ENCODE results near the gene PHF20.

Gene PHF20

DNA sequence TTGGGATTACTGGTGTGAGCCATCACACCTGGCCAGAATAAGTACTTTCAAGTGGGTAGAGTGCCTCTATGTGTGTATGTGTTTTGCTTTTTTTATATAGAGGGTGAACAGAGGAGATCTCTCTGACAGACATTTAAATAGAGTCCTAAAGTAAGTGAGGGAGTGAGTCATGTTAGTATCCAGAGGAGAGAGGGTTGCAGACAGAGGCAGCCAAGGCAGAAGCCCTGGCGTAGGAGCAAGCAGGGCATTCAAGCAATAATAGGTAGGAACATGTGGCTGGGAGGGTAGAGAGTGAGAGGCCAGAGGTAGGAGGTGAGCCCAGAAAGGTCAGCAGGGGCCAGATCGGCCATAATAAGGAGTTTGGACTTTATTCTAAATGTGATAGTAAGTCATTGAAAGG is 48.9 kb downstream of the PHF20 start:
- no peak overlapping the region for H3K4me3 ChIP-seq (ENCODE audit: low read length)
- peak; percentile 20 for DNase-seq (ENCODE audit: low read depth)
- TF ChIP-seq, protein P1, sequence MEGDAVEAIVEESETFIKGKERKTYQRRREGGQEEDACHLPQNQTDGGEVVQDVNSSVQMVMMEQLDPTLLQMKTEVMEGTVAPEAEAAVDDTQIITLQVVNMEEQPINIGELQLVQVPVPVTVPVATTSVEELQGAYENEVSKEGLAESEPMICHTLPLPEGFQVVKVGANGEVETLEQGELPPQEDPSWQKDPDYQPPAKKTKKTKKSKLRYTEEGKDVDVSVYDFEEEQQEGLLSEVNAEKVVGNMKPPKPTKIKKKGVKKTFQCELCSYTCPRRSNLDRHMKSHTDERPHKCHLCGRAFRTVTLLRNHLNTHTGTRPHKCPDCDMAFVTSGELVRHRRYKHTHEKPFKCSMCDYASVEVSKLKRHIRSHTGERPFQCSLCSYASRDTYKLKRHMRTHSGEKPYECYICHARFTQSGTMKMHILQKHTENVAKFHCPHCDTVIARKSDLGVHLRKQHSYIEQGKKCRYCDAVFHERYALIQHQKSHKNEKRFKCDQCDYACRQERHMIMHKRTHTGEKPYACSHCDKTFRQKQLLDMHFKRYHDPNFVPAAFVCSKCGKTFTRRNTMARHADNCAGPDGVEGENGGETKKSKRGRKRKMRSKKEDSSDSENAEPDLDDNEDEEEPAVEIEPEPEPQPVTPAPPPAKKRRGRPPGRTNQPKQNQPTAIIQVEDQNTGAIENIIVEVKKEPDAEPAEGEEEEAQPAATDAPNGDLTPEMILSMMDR (IDR thresholded peaks at IDR 0.05; ENCODE audit: insufficient read depth, low read depth, low read length, missing control alignments): no peak

DNA sequence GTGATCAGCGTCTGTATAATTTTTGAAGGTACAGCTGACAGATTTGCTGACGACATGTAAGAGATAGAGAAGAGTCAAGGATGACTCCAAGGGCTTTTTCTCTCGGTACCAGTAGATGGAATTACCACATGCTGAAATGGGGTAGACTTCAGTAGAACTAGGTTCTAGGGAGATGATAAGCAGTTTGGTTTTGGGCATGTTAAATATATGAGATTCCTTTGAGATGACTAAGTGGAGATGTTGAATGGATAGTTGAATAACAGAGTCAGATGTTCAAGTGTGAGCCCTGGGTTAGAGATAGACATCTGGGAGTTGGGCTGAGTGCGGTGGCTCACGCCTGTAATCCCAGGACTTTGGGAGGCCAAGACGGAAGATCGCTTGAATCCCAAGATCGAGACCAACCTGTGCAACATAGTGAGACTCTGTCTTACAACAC is 50.0 kb downstream of the PHF20 start:
- TF ChIP-seq, protein P1 (IDR thresholded peaks at IDR 0.05; ENCODE audit: insufficient read depth, low read depth, low read length, missing control alignments): no peak
- H3K4me3 ChIP-seq (ENCODE audit: low read length): no peak overlapping the region
- DNase-seq (ENCODE audit: low read depth): peak; percentile 27

GRCh38 chr20:35823147-35823546 is 51.3 kb downstream of the PHF20 start:
- TF ChIP-seq, protein P1 (IDR thresholded peaks at IDR 0.05; ENCODE audit: insufficient read depth, low read depth, low read length, missing control alignments): no peak
- no peak for DNase-seq (ENCODE audit: low read depth)

DNA sequence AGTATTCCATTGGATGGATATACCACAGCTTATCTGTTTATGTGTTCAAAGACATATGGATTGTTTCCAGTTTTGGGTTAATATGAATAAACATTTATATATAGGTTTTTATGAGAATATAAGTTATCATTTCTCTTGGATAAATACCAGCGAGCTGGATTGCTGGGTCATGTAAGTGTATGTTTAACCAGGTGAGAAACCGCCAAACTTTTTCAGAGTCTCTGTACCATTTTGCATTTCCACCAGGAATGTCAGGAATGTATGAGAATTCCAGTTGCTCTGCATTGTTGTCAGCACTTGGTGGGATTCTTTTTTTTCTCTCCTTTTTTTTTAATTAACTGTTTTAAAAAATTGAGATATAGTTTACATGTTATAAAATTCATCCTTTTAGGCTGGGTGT is 52.1 kb downstream of the PHF20 start:
- H3K4me3 ChIP-seq (ENCODE audit: low read length): no peak overlapping the region
- TF ChIP-seq, protein P1 (IDR thresholded peaks at IDR 0.05; ENCODE audit: insufficient read depth, low read depth, low read length, missing control alignments): no peak
- DNase-seq (ENCODE audit: low read depth): no peak

More at GRCh38 chr20:35823147-35823546, 51.3 kb downstream of the PHF20 start:
- no peak overlapping the region for H3K4me3 ChIP-seq (ENCODE audit: low read length)

DNA sequence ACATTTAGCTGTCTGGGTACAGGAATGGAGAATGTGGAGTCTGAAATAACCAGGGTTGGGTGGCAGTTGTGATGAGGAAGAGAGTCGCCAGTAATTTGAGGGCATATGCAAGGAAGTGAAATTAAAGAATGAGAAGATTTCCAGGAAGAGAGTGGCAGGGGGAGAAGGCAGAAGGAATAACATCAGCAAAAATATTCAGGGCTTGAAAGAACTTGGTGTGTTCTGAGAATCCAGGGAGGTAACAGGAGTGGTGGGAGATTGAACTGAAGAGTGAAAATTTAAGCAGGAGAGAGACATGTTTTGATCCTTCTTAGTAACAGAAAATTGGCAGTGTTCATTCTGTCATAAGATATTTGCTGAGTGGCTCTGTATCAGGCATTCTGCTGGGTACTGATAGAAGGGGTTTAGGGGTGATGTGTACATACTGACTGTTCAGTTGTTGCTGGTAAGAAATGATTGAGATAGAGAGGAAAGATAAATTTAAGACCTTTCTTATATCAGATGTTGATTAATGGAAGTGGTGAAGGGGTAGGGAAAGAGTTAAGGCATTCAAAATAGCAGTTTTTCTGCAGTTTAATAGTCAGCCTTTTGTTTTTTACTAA is 54.7 kb downstream of the PHF20 start:
- H3K4me3 ChIP-seq (ENCODE audit: low read length): no peak overlapping the region
- no peak for DNase-seq (ENCODE audit: low read depth)
- TF ChIP-seq, protein P1 (IDR thresholded peaks at IDR 0.05; ENCODE audit: insufficient read depth, low read depth, low read length, missing control alignments): no peak

DNA sequence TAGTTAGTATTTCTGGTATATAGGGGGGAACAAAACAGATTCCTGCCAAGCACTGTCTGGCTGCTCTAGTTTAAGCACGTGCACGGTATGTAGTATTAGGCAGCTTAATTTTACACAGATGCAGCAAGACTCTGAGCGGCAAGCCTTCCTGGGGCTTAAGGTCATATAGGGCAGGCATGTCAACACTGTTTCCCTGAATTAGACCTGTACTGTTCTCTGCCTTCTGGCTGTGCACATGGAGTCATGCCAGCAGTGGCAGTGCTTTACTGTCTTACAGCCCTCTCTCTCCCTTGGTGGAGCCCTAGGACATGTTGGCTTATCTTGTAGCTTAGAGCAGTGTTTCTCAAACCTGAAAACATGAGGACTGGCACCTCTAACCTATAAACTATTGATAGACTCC is 56.6 kb downstream of the PHF20 start:
- TF ChIP-seq, protein P1 (IDR thresholded peaks at IDR 0.05; ENCODE audit: insufficient read depth, low read depth, low read length, missing control alignments): no peak
- no peak for DNase-seq (ENCODE audit: low read depth)
- no peak overlapping the region for H3K4me3 ChIP-seq (ENCODE audit: low read length)

- no peak for DNase-seq (ENCODE audit: low read depth)
- no peak overlapping the region for H3K4me3 ChIP-seq (ENCODE audit: low read length)
- TF ChIP-seq, protein P1 (IDR thresholded peaks at IDR 0.05; ENCODE audit: insufficient read depth, low read depth, low read length, missing control alignments): no peak
These were observed 57.1 kb downstream of the PHF20 start for GRCh38 chr20:35828916-35829315.
